DND-41 (cell line): ENCODE measurements around the gene CNTFR.

Source experiments
- ATAC-seq: fragments of 200-7000 bp; cut with Tn5 transposase; 3 replicates; pipeline ENCODE4 v1.9.1; 2021; ENCODE audit warnings: low read depth; ENCODE audit not compliant: insufficient read depth
- DNase-seq: peaks from one replicate; pipeline ENCODE4 v3.0.0-alpha.2; 2020
- H2AFZ ChIP-seq: 2 replicates; pipeline ENCODE4 v1.6.0; 2012; ENCODE audit warnings: low read depth, low read length
- H3K27ac ChIP-seq: 2 replicates; pipeline ENCODE4 v1.5.1; 2012; ENCODE audit warnings: low read length, inconsistent platforms
- H3K27me3 ChIP-seq: fragments of 200-600 bp; sonication (generic); 2 replicates; pipeline ENCODE4 v1.6.0; 2012; ENCODE audit warnings: low read length, mild to moderate bottlenecking, inconsistent platforms; ENCODE audit not compliant: insufficient read depth, poor library complexity
- H3K36me3 ChIP-seq: 2 replicates; pipeline ENCODE4 v1.5.1; 2012; ENCODE audit warnings: low read length, inconsistent platforms; ENCODE audit not compliant: insufficient read depth
- H3K4me1 ChIP-seq: 2 replicates; pipeline ENCODE4 v1.5.1; 2012; ENCODE audit warnings: mild to moderate bottlenecking, low read length; ENCODE audit not compliant: insufficient read depth
- H3K4me2 ChIP-seq: 2 replicates; pipeline ENCODE4 v1.6.0; 2012; ENCODE audit warnings: mild to moderate bottlenecking, moderate library complexity, low read length, inconsistent platforms; ENCODE audit not compliant: insufficient read depth
- H3K4me3 ChIP-seq, 2 experiments: fragments of 200-600 bp in 1 of 2; shearing (Covaris generic) in 1 of 2; 2 replicates each; pipeline ENCODE4 v1.5.1; 2012 to 2016; ENCODE audit warnings: inconsistent platforms in 2 of 2, low read length in 2 of 2, mild to moderate bottlenecking in 2 of 2, low read depth in 1 of 2, moderate library complexity in 1 of 2
- H3K79me2 ChIP-seq: 2 replicates; pipeline ENCODE4 v1.6.0; 2012; ENCODE audit warnings: low read length, inconsistent platforms; ENCODE audit not compliant: insufficient read depth
- H3K9ac ChIP-seq: 2 replicates; pipeline ENCODE4 v1.6.0; 2012; ENCODE audit warnings: low read depth, mild to moderate bottlenecking, inconsistent platforms, low read length, moderate library complexity
- H3K9me3 ChIP-seq: 2 replicates; pipeline ENCODE4 v1.5.1; 2012; ENCODE audit warnings: low read length, moderate library complexity, mild to moderate bottlenecking, inconsistent platforms; ENCODE audit not compliant: insufficient read depth, severe bottlenecking
- H4K20me1 ChIP-seq: 2 replicates; pipeline ENCODE4 v1.6.0; 2012; ENCODE audit warnings: low read length; ENCODE audit not compliant: insufficient read depth
- CTCF ChIP-seq: IDR thresholded peaks from 2 replicates; pipeline ENCODE4 v1.5.1; 2012; ENCODE audit warnings: borderline replicate concordance, low read length, moderate library complexity, mild to moderate bottlenecking; ENCODE audit not compliant: poor library complexity, severe bottlenecking; ENCODE audit errors: extremely low read depth
- EZH2 ChIP-seq: IDR thresholded peaks from 3 replicates; pipeline ENCODE4 v1.6.1; 2012; ENCODE audit warnings: borderline replicate concordance, low read depth, mild to moderate bottlenecking, moderate library complexity, low read length, inconsistent platforms; ENCODE audit not compliant: severe bottlenecking

The CNTFR gene

GRCh38 chr9:34521406-34522045, 68.0 kb downstream of the CNTFR start:
- no peak for DNase-seq
- H3K4me1 ChIP-seq = peaks cover 16% of the 10 kb centered on the region
- H4K20me1 ChIP-seq = peaks cover 12% of the 10 kb centered on the region; the same call in 1 of the 2 replicates
- no peak overlapping the region for H3K27ac ChIP-seq
- H3K36me3 ChIP-seq = no peaks in the 10 kb centered on the region
- TF ChIP-seq CTCF (no peak), EZH2 (no peak)
- no peak overlapping the region for H3K9ac ChIP-seq
- no peaks in the 10 kb centered on the region for H3K9me3 ChIP-seq
- no peak for ATAC-seq
- H3K4me3 ChIP-seq = no peak overlapping the region
- H3K4me2 ChIP-seq = no peak overlapping the region
- H2AFZ ChIP-seq = no peak overlapping the region
- H3K79me2 ChIP-seq = no peaks in the 10 kb centered on the region
- H3K27me3 ChIP-seq = peaks cover 21% of the 10 kb centered on the region

GRCh38 chr9:34520505-34521385, 68.8 kb downstream of the CNTFR start:
- Histone ChIP-seq H3K4me2 (no peak overlapping the region), H3K36me3 (no peaks in the 10 kb centered on the region), H3K27me3 (peaks cover 26% of the 10 kb centered on the region), H3K27ac (no peak overlapping the region), H2AFZ (no peak overlapping the region), H3K4me1 (peaks cover 16% of the 10 kb centered on the region), H3K79me2 (no peaks in the 10 kb centered on the region), H3K9ac (no peak overlapping the region), H4K20me1 (peaks cover 12% of the 10 kb centered on the region; the same call in 1 of the 2 replicates), H3K9me3 (no peaks in the 10 kb centered on the region), H3K4me3 (no peak overlapping the region)
- TF ChIP-seq CTCF (no peak), EZH2 (no peak)
- DNase-seq (no peak), ATAC-seq (no peak)

- Histone ChIP-seq H4K20me1 (peaks cover 12% of the 10 kb centered on the region; the same call in 1 of the 2 replicates), H3K27me3 (peaks cover 26% of the 10 kb centered on the region), H3K27ac (no peak overlapping the region), H3K4me3 (no peak overlapping the region), H3K9me3 (no peaks in the 10 kb centered on the region), H3K79me2 (no peaks in the 10 kb centered on the region), H3K36me3 (no peaks in the 10 kb centered on the region), H2AFZ (no peak overlapping the region), H3K4me1 (peaks cover 16% of the 10 kb centered on the region), H3K9ac (no peak overlapping the region), H3K4me2 (no peak overlapping the region)
- TF ChIP-seq CTCF (no peak), EZH2 (no peak)
- DNase-seq (no peak), ATAC-seq (no peak)
These were observed 69.4 kb downstream of the CNTFR start for GRCh38 chr9:34520096-34520495.
